Measurements from ENCODE around the gene ALOX15B. TPM values are rescaled to one million over a fixed set of nuclear protein-coding genes. Genes with fewer than 3 reads are reported as not detected.

ALOX15B gene
- total RNA-seq, 2 donors from 2014 or later = not detected

DNA sequence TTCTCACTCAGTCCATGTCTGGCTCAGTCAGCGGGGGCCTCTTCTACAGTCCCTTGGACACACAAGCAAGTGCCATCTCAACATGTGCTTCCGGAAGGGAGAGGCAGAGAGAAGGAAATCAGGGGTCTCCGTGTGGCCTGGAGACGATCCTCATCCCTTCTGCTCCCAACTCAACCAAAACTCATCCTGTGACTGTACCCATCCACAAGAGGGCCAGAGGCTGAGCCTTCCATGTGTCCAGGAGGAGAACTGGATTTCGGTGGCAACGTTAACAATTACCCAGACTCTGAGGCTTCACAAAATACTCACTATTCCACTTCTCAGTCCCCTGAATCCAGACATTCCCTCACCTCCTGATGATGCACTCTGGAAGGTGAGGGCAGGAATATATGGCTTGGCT, 56.5 kb downstream of the ALOX15B start:
- H3K9me3 ChIP-seq (ENCODE audit: control insufficient read depth, low read length, poor library complexity, severe bottlenecking) = no peaks in the 10 kb centered on the region
- ATAC-seq (no peak), DNase-seq (no peak)
- H3K4me1 Mint-ChIP-seq = peaks cover 10% of the 10 kb centered on the region
- no peaks in the 10 kb centered on the region for H3K36me3 Mint-ChIP-seq (ENCODE audit: low read depth)
- peaks cover 24% of the 10 kb centered on the region for H3K27me3 Mint-ChIP-seq
- no peak overlapping the region for H3K4me3 Mint-ChIP-seq
- no peak overlapping the region for H3K27ac Mint-ChIP-seq

DNA sequence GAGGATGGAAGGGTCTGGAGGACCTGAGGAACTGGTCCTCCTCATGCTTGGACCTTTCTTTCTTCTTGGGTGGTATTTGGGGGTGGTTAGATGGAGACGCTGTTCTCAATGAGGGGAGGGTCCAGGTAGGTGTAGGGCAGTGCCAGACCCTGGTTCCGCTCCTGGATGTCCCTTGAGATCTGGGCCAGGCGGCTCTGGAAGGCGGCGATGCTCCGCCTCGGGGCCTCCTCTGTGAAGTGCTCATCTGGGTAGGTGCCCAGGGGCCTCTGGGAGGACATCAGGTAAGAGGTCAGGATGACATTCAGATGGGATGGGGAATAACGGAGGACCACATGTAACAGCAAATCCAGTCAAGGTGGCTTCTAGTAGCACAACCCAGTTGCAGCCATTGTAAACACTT, 57.7 kb downstream of the ALOX15B start:
- H3K4me3 Mint-ChIP-seq = no peak overlapping the region
- H3K4me1 Mint-ChIP-seq = peaks cover 10% of the 10 kb centered on the region
- H3K27me3 Mint-ChIP-seq = peaks cover 13% of the 10 kb centered on the region

More for the DNA sequence above, 57.7 kb downstream of the ALOX15B start:
- DNase-seq (no peak), ATAC-seq (no peak)
- H3K27ac Mint-ChIP-seq = no peak overlapping the region
- no peaks in the 10 kb centered on the region for H3K9me3 ChIP-seq (ENCODE audit: control insufficient read depth, low read length, poor library complexity, severe bottlenecking)
- H3K36me3 Mint-ChIP-seq (ENCODE audit: low read depth) = no peaks in the 10 kb centered on the region

Other genes starting within 250 kb of the ALOX15B start
- gene KDM6B, start 204.8 kb upstream of the ALOX15B start, total RNA-seq = 100 to 1,000 TPM; 207 to 231 TPM
- gene TMEM88, start 184.0 kb upstream of the ALOX15B start, total RNA-seq = 10 to 100 TPM; 31.0 to 31.3 TPM
- gene NAA38, start 181.5 kb upstream of the ALOX15B start, total RNA-seq = 10 to 100 TPM; 26.8 to 30.3 TPM
- 10 to 100 TPM in 1 of 2 donors, 1 to 10 TPM in 1; 9.3 to 14.9 TPM for gene CYB5D1, start 181.1 kb upstream of the ALOX15B start, total RNA-seq
- gene CHD3, start 150.3 kb upstream of the ALOX15B start, total RNA-seq = 100 to 1,000 TPM; 219 TPM
- 1 to 10 TPM; 1.4 to 2.3 TPM for gene RNF227, start 122.8 kb upstream of the ALOX15B start, total RNA-seq
- 1 to 10 TPM; 5.9 to 8.4 TPM for gene KCNAB3, start 109.2 kb upstream of the ALOX15B start, total RNA-seq
- gene TRAPPC1, start 107.1 kb upstream of the ALOX15B start, total RNA-seq = 100 to 1,000 TPM; 102 to 118 TPM
- gene CNTROB, start 106.9 kb upstream of the ALOX15B start, total RNA-seq = 10 to 100 TPM; 24.3 to 27.9 TPM
- under 1 TPM in 1 of 2 donors, not detected in 1; 0.08 TPM for gene GUCY2D, start 36.4 kb upstream of the ALOX15B start, total RNA-seq
- gene ALOX12B, start 48.7 kb downstream of the ALOX15B start, total RNA-seq = not detected
- not detected for gene ALOXE3, start 79.5 kb downstream of the ALOX15B start, total RNA-seq
- gene HES7, start 85.0 kb downstream of the ALOX15B start, total RNA-seq = not detected
- gene PER1, start 113.3 kb downstream of the ALOX15B start, total RNA-seq = 1,000 to 10,000 TPM; 1,926 to 2,038 TPM
- 100 to 1,000 TPM; 209 to 252 TPM for gene VAMP2, start 123.9 kb downstream of the ALOX15B start, total RNA-seq
- gene TMEM107, start 137.3 kb downstream of the ALOX15B start, total RNA-seq = 10 to 100 TPM; 33.0 to 33.9 TPM
- 1 to 10 TPM; 8.3 to 8.7 TPM for gene BORCS6, start 151.1 kb downstream of the ALOX15B start, total RNA-seq
- gene AURKB, start 171.5 kb downstream of the ALOX15B start, total RNA-seq = 1 to 10 TPM; 2.2 to 2.5 TPM
- gene CTC1, start 209.0 kb downstream of the ALOX15B start, total RNA-seq = 100 to 1,000 TPM; 218 TPM
- gene PFAS, start 210.2 kb downstream of the ALOX15B start, total RNA-seq = 10 to 100 TPM; 21.1 to 27.0 TPM
- gene RANGRF, start 249.6 kb downstream of the ALOX15B start, total RNA-seq = 10 to 100 TPM; 27.0 to 36.2 TPM

Measured in T-helper 17 cell (primary cell).